Lower leg skin (tissue), 3 donors: ENCODE data around the gene C1orf167.

ENCODE experiments used
- POLR2A ChIP-seq, 2 donors: fragments of 450-650 bp; IDR thresholded peaks; one replicate each; pipeline ENCODE4 v1.6.1; 2016 to 2017; ENCODE audit warnings: antibody characterized with exemption in 2 of 2, mild to moderate bottlenecking in 1 of 2, moderate library complexity in 1 of 2
- TF ChIP-seq, protein P1 (sequence below), 3 donors: fragments of 450-650 bp; IDR thresholded peaks; one replicate each; pipeline ENCODE4 v1.5.1; 2016; ENCODE audit warnings: antibody characterized with exemption in 3 of 3, mild to moderate bottlenecking in 3 of 3, moderate library complexity in 2 of 3

DNA sequence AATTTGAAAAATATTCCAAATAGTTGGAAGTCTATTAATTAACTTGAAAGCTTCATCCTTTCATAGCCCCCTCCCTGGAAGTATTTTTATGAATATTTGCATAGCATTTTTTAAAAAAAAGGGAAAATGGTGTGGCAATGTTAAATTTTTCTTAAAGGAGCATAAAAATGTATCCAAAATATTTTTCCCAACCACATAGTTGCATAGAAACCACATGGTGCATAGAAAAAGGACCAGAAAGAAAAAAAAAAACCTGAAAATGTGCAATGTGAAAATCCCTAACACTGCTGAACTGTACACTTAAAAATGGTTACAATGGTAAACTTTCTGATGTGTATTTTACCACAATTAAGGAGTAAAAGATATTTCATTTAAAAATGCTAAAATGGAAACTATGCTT lies 8.0 kb downstream of the C1orf167 start:
- TF ChIP-seq, protein P1, sequence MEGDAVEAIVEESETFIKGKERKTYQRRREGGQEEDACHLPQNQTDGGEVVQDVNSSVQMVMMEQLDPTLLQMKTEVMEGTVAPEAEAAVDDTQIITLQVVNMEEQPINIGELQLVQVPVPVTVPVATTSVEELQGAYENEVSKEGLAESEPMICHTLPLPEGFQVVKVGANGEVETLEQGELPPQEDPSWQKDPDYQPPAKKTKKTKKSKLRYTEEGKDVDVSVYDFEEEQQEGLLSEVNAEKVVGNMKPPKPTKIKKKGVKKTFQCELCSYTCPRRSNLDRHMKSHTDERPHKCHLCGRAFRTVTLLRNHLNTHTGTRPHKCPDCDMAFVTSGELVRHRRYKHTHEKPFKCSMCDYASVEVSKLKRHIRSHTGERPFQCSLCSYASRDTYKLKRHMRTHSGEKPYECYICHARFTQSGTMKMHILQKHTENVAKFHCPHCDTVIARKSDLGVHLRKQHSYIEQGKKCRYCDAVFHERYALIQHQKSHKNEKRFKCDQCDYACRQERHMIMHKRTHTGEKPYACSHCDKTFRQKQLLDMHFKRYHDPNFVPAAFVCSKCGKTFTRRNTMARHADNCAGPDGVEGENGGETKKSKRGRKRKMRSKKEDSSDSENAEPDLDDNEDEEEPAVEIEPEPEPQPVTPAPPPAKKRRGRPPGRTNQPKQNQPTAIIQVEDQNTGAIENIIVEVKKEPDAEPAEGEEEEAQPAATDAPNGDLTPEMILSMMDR (IDR thresholded peaks at IDR 0.05): no peak
- no peak for TF ChIP-seq POLR2A (IDR thresholded peaks at IDR 0.05)
